ENCODE measurements around the gene ADORA3. TPM values are rescaled to one million over a fixed set of nuclear protein-coding genes. Genes with fewer than 3 reads are reported as not detected.

The ADORA3 gene
- total RNA-seq, 1 donor from 2014 or later, result not detected

DNA sequence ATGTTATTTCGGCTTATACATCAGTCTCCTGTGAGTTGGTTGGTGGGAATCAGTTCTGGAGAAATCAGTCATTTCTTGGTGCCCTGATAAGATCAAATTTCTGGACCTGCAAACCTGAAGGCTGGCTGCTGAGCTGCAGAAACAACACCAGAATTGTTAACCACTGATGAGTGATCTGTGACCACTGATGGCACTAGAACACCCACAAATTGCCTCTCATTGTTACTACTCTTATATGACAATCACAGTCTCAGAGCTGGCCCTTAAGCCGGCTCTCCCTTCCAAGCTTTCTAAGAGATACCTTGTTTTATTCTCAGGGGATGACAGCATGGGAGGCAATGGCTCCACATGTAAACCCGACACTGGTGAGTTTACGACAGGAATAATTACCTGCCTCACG is 27.7 kb downstream of the ADORA3 start:
- H3K27ac Mint-ChIP-seq (ENCODE audit: unreplicated experiment), result no peak overlapping the region
- no peaks in the 10 kb centered on the region for H3K4me1 ChIP-seq (ENCODE audit: insufficient read depth, low read length)
- no peak overlapping the region for H3K4me2 ChIP-seq (ENCODE audit: low read length)
- H2AFZ ChIP-seq (ENCODE audit: low read depth, low read length), result no peak overlapping the region
- H3K27me3 ChIP-seq (ENCODE audit: insufficient read depth, low read length), result peaks cover 3% of the 10 kb centered on the region
- no peak for TF ChIP-seq EZH2 (IDR thresholded peaks at IDR 0.05; ENCODE audit: insufficient read depth, low read length)
- TF ChIP-seq, protein P1, sequence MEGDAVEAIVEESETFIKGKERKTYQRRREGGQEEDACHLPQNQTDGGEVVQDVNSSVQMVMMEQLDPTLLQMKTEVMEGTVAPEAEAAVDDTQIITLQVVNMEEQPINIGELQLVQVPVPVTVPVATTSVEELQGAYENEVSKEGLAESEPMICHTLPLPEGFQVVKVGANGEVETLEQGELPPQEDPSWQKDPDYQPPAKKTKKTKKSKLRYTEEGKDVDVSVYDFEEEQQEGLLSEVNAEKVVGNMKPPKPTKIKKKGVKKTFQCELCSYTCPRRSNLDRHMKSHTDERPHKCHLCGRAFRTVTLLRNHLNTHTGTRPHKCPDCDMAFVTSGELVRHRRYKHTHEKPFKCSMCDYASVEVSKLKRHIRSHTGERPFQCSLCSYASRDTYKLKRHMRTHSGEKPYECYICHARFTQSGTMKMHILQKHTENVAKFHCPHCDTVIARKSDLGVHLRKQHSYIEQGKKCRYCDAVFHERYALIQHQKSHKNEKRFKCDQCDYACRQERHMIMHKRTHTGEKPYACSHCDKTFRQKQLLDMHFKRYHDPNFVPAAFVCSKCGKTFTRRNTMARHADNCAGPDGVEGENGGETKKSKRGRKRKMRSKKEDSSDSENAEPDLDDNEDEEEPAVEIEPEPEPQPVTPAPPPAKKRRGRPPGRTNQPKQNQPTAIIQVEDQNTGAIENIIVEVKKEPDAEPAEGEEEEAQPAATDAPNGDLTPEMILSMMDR (IDR thresholded peaks at IDR 0.05; ENCODE audit: insufficient read depth, low read depth, low read length), result no peak
- H3K9ac ChIP-seq (ENCODE audit: low read length), result no peak overlapping the region
- no peaks in the 10 kb centered on the region for H3K36me3 ChIP-seq (ENCODE audit: insufficient read depth, low read length)
- no peaks in the 10 kb centered on the region for H3K9me3 ChIP-seq (ENCODE audit: insufficient read depth, low read depth, low read length)
- peaks cover 2% of the 10 kb centered on the region for H3K36me3 Mint-ChIP-seq (ENCODE audit: low read depth, unreplicated experiment)
- no peak overlapping the region for H3K4me3 ChIP-seq (ENCODE audit: insufficient read depth, low read depth, low read length)
- no peak overlapping the region for H3K4me3 Mint-ChIP-seq (ENCODE audit: unreplicated experiment)
- H3K79me2 ChIP-seq (ENCODE audit: insufficient read depth, low read length), result no peaks in the 10 kb centered on the region
- H3K27ac ChIP-seq (ENCODE audit: low read depth, low read length), result no peak overlapping the region
- FAIRE-seq (no peak), DNase-seq (ENCODE audit: low read depth) (no peak)
- peaks cover 4% of the 10 kb centered on the region for H3K27me3 Mint-ChIP-seq (ENCODE audit: low read depth, unreplicated experiment)
- H4K20me1 ChIP-seq (ENCODE audit: insufficient read depth, low read length), result no peaks in the 10 kb centered on the region
- peaks cover 4% of the 10 kb centered on the region for H3K4me1 Mint-ChIP-seq (ENCODE audit: low read depth, unreplicated experiment)
- H3K9me3 Mint-ChIP-seq (ENCODE audit: unreplicated experiment), result no peaks in the 10 kb centered on the region

DNA sequence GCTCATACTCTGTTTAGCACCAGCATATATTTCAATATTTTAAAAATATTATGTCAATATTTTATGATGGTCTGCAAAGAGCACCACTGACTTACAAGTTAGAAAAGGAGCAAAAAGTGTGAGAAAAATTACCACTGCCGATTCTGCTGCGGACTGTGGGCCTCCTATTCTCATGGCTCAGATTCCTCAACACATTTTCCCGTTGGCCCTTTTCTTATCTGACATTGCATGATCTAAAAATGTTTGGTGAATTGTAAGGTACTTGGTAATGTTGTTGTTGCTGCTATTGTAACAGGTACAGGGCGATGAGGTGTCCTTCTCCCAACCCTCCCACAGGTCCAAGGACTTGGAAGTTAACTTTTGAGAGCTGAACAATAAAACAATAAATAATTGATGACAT is 28.9 kb downstream of the ADORA3 start:
- no peak for FAIRE-seq

DNA sequence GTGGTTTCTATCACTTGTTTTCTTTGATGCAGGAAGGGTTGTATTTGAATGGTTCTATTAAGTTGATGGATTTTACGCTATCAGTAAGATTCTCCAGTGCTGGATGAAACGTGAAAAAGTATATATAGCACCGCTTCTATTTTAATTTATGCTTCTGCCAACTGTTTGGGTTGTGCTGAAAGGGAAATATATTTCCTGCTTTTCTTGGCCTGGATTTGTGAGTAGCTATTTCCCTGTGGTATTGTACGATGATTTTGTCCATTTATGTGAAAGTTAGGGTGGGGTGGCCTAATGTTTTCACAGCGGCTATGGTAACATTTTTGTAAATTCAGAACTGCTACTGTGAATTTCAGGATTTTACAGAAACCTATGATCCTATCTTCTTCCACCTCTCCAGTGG is 29.3 kb downstream of the ADORA3 start:
- DNase-seq (ENCODE audit: low read depth) (no peak), FAIRE-seq (no peak)
- H3K36me3 ChIP-seq (ENCODE audit: insufficient read depth, low read length), result no peaks in the 10 kb centered on the region
- H3K27ac ChIP-seq (ENCODE audit: low read depth, low read length), result no peak overlapping the region
- no peaks in the 10 kb centered on the region for H3K27me3 Mint-ChIP-seq (ENCODE audit: low read depth, unreplicated experiment)
- no peaks in the 10 kb centered on the region for H3K79me2 ChIP-seq (ENCODE audit: insufficient read depth, low read length)
- no peak overlapping the region for H3K4me3 ChIP-seq (ENCODE audit: insufficient read depth, low read depth, low read length)
- H3K27ac Mint-ChIP-seq (ENCODE audit: unreplicated experiment), result no peak overlapping the region
- H3K4me2 ChIP-seq (ENCODE audit: low read length), result no peak overlapping the region
- H3K4me1 ChIP-seq (ENCODE audit: insufficient read depth, low read length), result no peaks in the 10 kb centered on the region
- H2AFZ ChIP-seq (ENCODE audit: low read depth, low read length), result no peak overlapping the region
- H3K36me3 Mint-ChIP-seq (ENCODE audit: low read depth, unreplicated experiment), result peaks cover 2% of the 10 kb centered on the region
- H3K9me3 Mint-ChIP-seq (ENCODE audit: unreplicated experiment), result no peaks in the 10 kb centered on the region
- H3K4me1 Mint-ChIP-seq (ENCODE audit: low read depth, unreplicated experiment), result peaks cover 4% of the 10 kb centered on the region
- TF ChIP-seq, protein P1 (IDR thresholded peaks at IDR 0.05; ENCODE audit: insufficient read depth, low read depth, low read length), result no peak
- no peak for TF ChIP-seq EZH2 (IDR thresholded peaks at IDR 0.05; ENCODE audit: insufficient read depth, low read length)
- no peaks in the 10 kb centered on the region for H3K27me3 ChIP-seq (ENCODE audit: insufficient read depth, low read length)
- H4K20me1 ChIP-seq (ENCODE audit: insufficient read depth, low read length), result no peaks in the 10 kb centered on the region
- no peaks in the 10 kb centered on the region for H3K9me3 ChIP-seq (ENCODE audit: insufficient read depth, low read depth, low read length)
- no peak overlapping the region for H3K4me3 Mint-ChIP-seq (ENCODE audit: unreplicated experiment)
- H3K9ac ChIP-seq (ENCODE audit: low read length), result no peak overlapping the region

More for the DNA sequence above, 28.9 kb downstream of the ADORA3 start:
- Mint-ChIP-seq H3K9me3 (ENCODE audit: unreplicated experiment) (no peaks in the 10 kb centered on the region), H3K4me1 (ENCODE audit: low read depth, unreplicated experiment) (peaks cover 4% of the 10 kb centered on the region), H3K27ac (ENCODE audit: unreplicated experiment) (no peak overlapping the region), H3K27me3 (ENCODE audit: low read depth, unreplicated experiment) (no peaks in the 10 kb centered on the region), H3K4me3 (ENCODE audit: unreplicated experiment) (no peak overlapping the region), H3K36me3 (ENCODE audit: low read depth, unreplicated experiment) (peaks cover 2% of the 10 kb centered on the region)
- Histone ChIP-seq H4K20me1 (ENCODE audit: insufficient read depth, low read length) (no peaks in the 10 kb centered on the region), H3K4me2 (ENCODE audit: low read length) (no peak overlapping the region), H3K9ac (ENCODE audit: low read length) (no peak overlapping the region), H3K27ac (ENCODE audit: low read depth, low read length) (no peak overlapping the region), H3K4me1 (ENCODE audit: insufficient read depth, low read length) (no peaks in the 10 kb centered on the region), H3K79me2 (ENCODE audit: insufficient read depth, low read length) (no peaks in the 10 kb centered on the region), H3K27me3 (ENCODE audit: insufficient read depth, low read length) (no peaks in the 10 kb centered on the region), H3K36me3 (ENCODE audit: insufficient read depth, low read length) (no peaks in the 10 kb centered on the region), H3K4me3 (ENCODE audit: insufficient read depth, low read depth, low read length) (no peak overlapping the region), H3K9me3 (ENCODE audit: insufficient read depth, low read depth, low read length) (no peaks in the 10 kb centered on the region), H2AFZ (ENCODE audit: low read depth, low read length) (no peak overlapping the region)
- TF ChIP-seq, protein P1 (IDR thresholded peaks at IDR 0.05; ENCODE audit: insufficient read depth, low read depth, low read length), result no peak
- no peak for TF ChIP-seq EZH2 (IDR thresholded peaks at IDR 0.05; ENCODE audit: insufficient read depth, low read length)
- DNase-seq (ENCODE audit: low read depth), result no peak

Data from astrocyte (in vitro differentiated cells and primary cell).